Heart left ventricle (tissue), 13 donors: ENCODE measurements around the gene IDH2.

Experiments
- CTCF ChIP-seq, 12 donors: fragments of 200-600 bp; sonication (generic) in 4 of 12; IDR thresholded peaks; one replicate each; pipeline versions ENCODE4 v1.5.0 to v1.8.0; 2018 to 2022; ENCODE audit warnings: antibody characterized with exemption in 12 of 12, mild to moderate bottlenecking in 5 of 12
- POLR2A ChIP-seq, 2 donors: fragments of 450-650 bp; IDR thresholded peaks; one replicate each; pipeline ENCODE4 v1.6.1; 2017; ENCODE audit warnings: antibody characterized with exemption in 2 of 2, mild to moderate bottlenecking in 2 of 2, moderate library complexity in 2 of 2
- donor health status: ischemic (EF 13 %, LVEDD 7.1; RV severe dilation, severe dysfunction).
- donor health status: DM: no; HTN: yes; CAD: no.
- donor health status: DM: no; HTN: no; CAD: no.
- donor health status: ischemic (EF 25% LVEDD 6.9; RV normal size, moderate dysfunction).
- donor health status: ischemic (EF 25% LVEDD 5.7; RV mildly dilated, moderate dysfunction).
- donor health status: ischemic (EF 35%, LVEDD 5.7; RV mildly dilated, moderate dysfunction).
- donor health status: nonischemic (EF 11% LVEDD 7.7; RV severe dilation, severe dysfunction).
- donor health status: DM: yes; HTN: yes; CAD: no.
- donor health status: PGD.
- donor health status: ischemic (EF 29% LVEDD 5.4; RV normal size, mild dysfunction).
- donor health status: nonischemic (EF 23%, LVEDD 6.1; RV moderate dilation, normal function).

GRCh38 chr15:90035840-90036230, 66.4 kb downstream of the IDH2 start:
- TF ChIP-seq CTCF (IDR thresholded peaks at IDR 0.05) (no peak), POLR2A (IDR thresholded peaks at IDR 0.05) (no peak)
